PC-3 (cell line): ENCODE data around the gene CLIP3. TPM values are rescaled to one million over a fixed set of nuclear protein-coding genes. Genes with fewer than 3 reads are reported as not detected.

ENCODE experiments used
- ATAC-seq: fragments of 200-7000 bp; cut with Tn5 transposase; 2 replicates; pipeline ENCODE4 v1.9.1; 2020; ENCODE audit warnings: mild to moderate bottlenecking, moderate library complexity
- BruUV-seq: library from RNA; stranded (reverse); fragments of 400-500 nt; replicated peaks from 2 replicates; lab custom pipeline; 2021; lab: Mats Ljungman, UMichigan
- CTCF ChIA-PET: fragments of 300-600 bp; sonication (Branson Sonifier 250); formaldehyde crosslinking; loops from one replicate; lab custom pipeline; 2022; ENCODE audit warnings: antibody characterized with exemption; lab: Charles Lee
- POLR2A ChIA-PET: fragments of 300-600 bp; sonication (Branson Sonifier 250); formaldehyde crosslinking; loops from one replicate; lab custom pipeline; 2022; ENCODE audit warnings: antibody characterized with exemption; ENCODE audit not compliant: unreplicated experiment; lab: Charles Lee
- DNase-seq: peaks from one replicate; pipeline ENCODE4 v3.0.0-alpha.2; 2015
- H2AFZ ChIP-seq: fragments of 300-600 bp; sonication (generic); 2 replicates; pipeline ENCODE4 v1.6.0; 2016; ENCODE audit warnings: antibody characterized with exemption, low read length
- H3F3A ChIP-seq: fragments of 300-600 bp; sonication (generic); one replicate; pipeline ENCODE4 v1.6.0; 2017; ENCODE audit warnings: antibody characterized with exemption, low read length, control low read depth, mild to moderate bottlenecking; ENCODE audit not compliant: unreplicated experiment
- H3K27ac ChIP-seq: fragments of 300-600 bp; sonication (generic); 2 replicates; pipeline ENCODE4 v1.5.1; 2016; ENCODE audit warnings: mild to moderate bottlenecking, low read length
- H3K27me3 ChIP-seq: fragments of 300-600 bp; sonication (generic); 2 replicates; pipeline ENCODE4 v1.6.1; 2016; ENCODE audit warnings: low read length, mixed read lengths
- H3K36me3 ChIP-seq: fragments of 300-600 bp; sonication (generic); 2 replicates; pipeline ENCODE4 v1.6.1; 2016; ENCODE audit warnings: low read depth, mixed run types, low read length, mixed read lengths
- H3K4me1 ChIP-seq: fragments of 300-600 bp; sonication (generic); 2 replicates; pipeline ENCODE4 v1.5.1; 2016; ENCODE audit warnings: low read length; ENCODE audit not compliant: insufficient read depth
- H3K4me2 ChIP-seq: fragments of 300-600 bp; sonication (generic); 2 replicates; pipeline ENCODE4 v1.6.0; 2016; ENCODE audit warnings: low read length
- H3K4me3 ChIP-seq: fragments of 300-600 bp; sonication (generic); 2 replicates; pipeline ENCODE4 v1.5.1; 2016; ENCODE audit warnings: mild to moderate bottlenecking, low read length, mixed read lengths
- H3K79me2 ChIP-seq: fragments of 300-600 bp; sonication (generic); 2 replicates; pipeline ENCODE4 v1.6.1; 2017; ENCODE audit warnings: low read length, mixed read lengths
- H3K9ac ChIP-seq: fragments of 300-600 bp; sonication (generic); 2 replicates; pipeline ENCODE4 v1.6.0; 2016; ENCODE audit warnings: mild to moderate bottlenecking, low read length
- H3K9me2 ChIP-seq: fragments of 300-600 bp; sonication (generic); replicated peaks from 2 replicates; pipeline ENCODE4 v1.6.1; 2016; ENCODE audit warnings: mixed run types, low read length, mixed read lengths
- H3K9me3 ChIP-seq: fragments of 300-600 bp; sonication (generic); 2 replicates; pipeline ENCODE4 v1.6.1; 2016; ENCODE audit warnings: low read length, mixed read lengths
- H4K20me1 ChIP-seq: fragments of 300-600 bp; sonication (generic); 2 replicates; pipeline ENCODE4 v1.6.1; 2016; ENCODE audit warnings: low read length, mixed read lengths
- CTCF ChIP-seq: fragments of 300-600 bp; sonication (generic); conservative IDR thresholded peaks from 2 replicates; pipeline ENCODE4 v1.5.1; 2017; ENCODE audit warnings: antibody characterized with exemption, low read depth, mild to moderate bottlenecking, low read length
- EZH2 ChIP-seq: fragments of 300-600 bp; sonication (generic); IDR thresholded peaks from one replicate; pipeline ENCODE4 v1.6.1; 2017; ENCODE audit warnings: antibody characterized with exemption, mild to moderate bottlenecking, low read length; ENCODE audit not compliant: unreplicated experiment
- EZH2phosphoT487 ChIP-seq: fragments of 300-600 bp; sonication (generic); IDR thresholded peaks from 2 replicates; pipeline ENCODE4 v1.6.1; 2018; ENCODE audit warnings: mild to moderate bottlenecking, antibody characterized with exemption, low read length, borderline replicate concordance
- intact Hi-C: fragments of 100-400 bp; cut with micrococcal nuclease; formaldehyde crosslinking; loops from 2 replicates; pipeline ENCODE4 v1.9.0; 2023
- total RNA-seq: library from RNA; depleted of rRNA; stranded (reverse); fragments of >200 nt; gene quantifications from 2 replicates; pipeline ENCODE4 v1.2.3, GENCODE V29; 2014

CLIP3 gene
- total RNA-seq, 1 experiment from 2014 or later: 0.07 TPM

- Histone ChIP-seq H3F3A (no peaks in the 10 kb centered on the region), H3K9me3 (no peaks in the 10 kb centered on the region), H3K4me2 (no peak overlapping the region), H4K20me1 (no peaks in the 10 kb centered on the region), H3K36me3 (no peaks in the 10 kb centered on the region), H3K27me3 (no peaks in the 10 kb centered on the region), H2AFZ (no peak overlapping the region), H3K4me3 (no peak overlapping the region), H3K79me2 (no peaks in the 10 kb centered on the region), H3K9me2 (no peaks in the 10 kb centered on the region), H3K9ac (no peak overlapping the region), H3K27ac (no peak overlapping the region), H3K4me1 (no peaks in the 10 kb centered on the region)
- no TSS peak for BruUV-seq
- intact Hi-C loops: no loop called here
- no peak for ATAC-seq
- no peak for TF ChIP-seq EZH2phosphoT487
- no peak for TF ChIP-seq EZH2
- TF ChIP-seq CTCF: no peak
- CTCF ChIA-PET: no interaction called here
- no peak for DNase-seq
- POLR2A ChIA-PET: no interaction called here
Measured at GRCh38 chr19:36027696-36028095, 5.0 kb downstream of the CLIP3 start.

GRCh38 chr19:36026091-36026876 lies 6.4 kb downstream of the CLIP3 start:
- H2AFZ ChIP-seq: no peak overlapping the region
- intact Hi-C loops: no loop called here
- POLR2A ChIA-PET: no interaction called here
- no peak overlapping the region for H3K4me2 ChIP-seq
- CTCF ChIA-PET: no interaction called here
- H3K79me2 ChIP-seq: no peaks in the 10 kb centered on the region
- ATAC-seq (no peak), DNase-seq (no peak)
- no peaks in the 10 kb centered on the region for H3K36me3 ChIP-seq
- TF ChIP-seq EZH2: no peak
- TF ChIP-seq EZH2phosphoT487: no peak
- TF ChIP-seq CTCF: no peak
- no peaks in the 10 kb centered on the region for H3K4me1 ChIP-seq
- no peak overlapping the region for H3K4me3 ChIP-seq
- H3K9ac ChIP-seq: no peak overlapping the region
- no peaks in the 10 kb centered on the region for H3F3A ChIP-seq
- no peaks in the 10 kb centered on the region for H4K20me1 ChIP-seq
- H3K27ac ChIP-seq: no peak overlapping the region
- H3K27me3 ChIP-seq: no peaks in the 10 kb centered on the region
- no TSS peak for BruUV-seq
- H3K9me3 ChIP-seq: no peaks in the 10 kb centered on the region
- H3K9me2 ChIP-seq: no peaks in the 10 kb centered on the region

DNA sequence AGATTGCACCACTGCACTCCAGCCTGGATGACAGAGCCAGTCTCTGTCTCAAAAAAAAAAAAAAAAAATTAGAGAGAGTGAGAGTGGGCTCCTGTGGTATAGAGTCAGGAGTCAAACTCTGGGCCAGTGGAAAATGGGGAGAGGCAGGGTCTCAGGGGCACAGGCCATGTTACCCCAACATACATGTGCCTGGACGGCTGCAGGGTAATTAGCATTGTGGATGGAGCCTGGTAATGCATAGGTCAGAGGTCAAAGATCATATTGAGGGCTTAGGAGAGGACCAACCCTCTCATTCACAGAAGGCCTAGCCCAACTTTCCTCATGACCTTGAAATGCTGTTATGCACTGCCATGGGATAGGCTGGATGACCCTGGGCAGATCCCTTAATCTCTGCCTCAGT lies 7.1 kb downstream of the CLIP3 start:
- H3K36me3 ChIP-seq: no peaks in the 10 kb centered on the region
- no peaks in the 10 kb centered on the region for H4K20me1 ChIP-seq
- no peaks in the 10 kb centered on the region for H3K9me2 ChIP-seq
- H3K27me3 ChIP-seq: no peaks in the 10 kb centered on the region
- H3K4me2 ChIP-seq: no peak overlapping the region
- intact Hi-C loops: no loop called here
- POLR2A ChIA-PET: no interaction called here
- DNase-seq (no peak), ATAC-seq (no peak)
- no peak overlapping the region for H2AFZ ChIP-seq
- no peak overlapping the region for H3K4me3 ChIP-seq
- no peak overlapping the region for H3K27ac ChIP-seq
- no TSS peak for BruUV-seq
- CTCF ChIA-PET: no interaction called here
- no peaks in the 10 kb centered on the region for H3K79me2 ChIP-seq
- H3K4me1 ChIP-seq: no peaks in the 10 kb centered on the region
- TF ChIP-seq EZH2 (no peak), CTCF (no peak)
- no peaks in the 10 kb centered on the region for H3K9me3 ChIP-seq
- H3K9ac ChIP-seq: no peak overlapping the region
- no peaks in the 10 kb centered on the region for H3F3A ChIP-seq
